Smooth muscle cell of bladder (primary cell): ENCODE data around the gene ALPL. TPM values are rescaled to one million over a fixed set of nuclear protein-coding genes. Genes with fewer than 3 reads are reported as not detected.

ENCODE experiments used
- total RNA-seq: library from RNA; depleted of rRNA; stranded (reverse); fragments of >200 nt; gene quantifications from 2 replicates; pipeline ENCODE4 v1.2.3, GENCODE V29; 2014

ALPL gene
- 1.1 and 1.5 TPM in 2 replicates for total RNA-seq

DNA sequence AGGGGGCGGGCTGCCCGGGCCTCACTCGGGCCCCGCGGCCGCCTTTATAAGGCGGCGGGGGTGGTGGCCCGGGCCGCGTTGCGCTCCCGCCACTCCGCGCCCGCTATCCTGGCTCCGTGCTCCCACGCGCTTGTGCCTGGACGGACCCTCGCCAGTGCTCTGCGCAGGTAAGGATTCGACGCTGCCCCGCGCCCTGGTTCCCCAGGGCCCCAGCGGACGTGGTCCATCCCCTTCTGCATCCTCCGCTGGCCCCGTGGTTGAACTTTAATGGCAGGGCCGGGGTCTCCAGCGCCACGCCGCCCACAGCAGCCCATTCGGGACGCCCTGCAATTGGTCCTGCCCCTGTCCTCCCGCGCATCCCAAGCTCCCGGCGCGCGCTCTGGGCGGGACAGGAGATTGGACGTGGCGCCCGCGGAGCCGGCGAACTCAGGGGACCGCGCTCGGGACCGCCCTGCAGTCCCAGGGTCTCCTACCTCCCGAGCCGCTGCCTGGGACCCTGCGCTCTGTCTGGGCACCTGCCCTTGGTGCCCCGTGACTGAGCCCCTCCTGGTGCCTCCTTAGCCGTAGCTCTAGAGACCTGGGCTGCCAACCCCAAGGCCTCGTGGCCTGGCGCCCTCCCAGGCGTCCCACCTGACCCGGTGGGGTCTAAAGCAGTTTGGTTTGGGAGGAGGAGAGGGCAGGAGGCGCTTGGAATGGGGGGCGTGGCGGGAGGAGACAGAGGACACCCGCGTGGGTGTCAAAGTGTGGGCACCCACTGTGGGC, at the start of gene ALPL:
Gene ALPL (plus strand): TSS at position 73 of the 762 bp plus-strand sequence. CDS start 44,659 bp downstream, outside the sequence.

Other genes with a start within 250 kb of the ALPL start
- 66.0 and 67.9 TPM in 2 replicates for gene ECE1, start 219.0 kb upstream of the ALPL start, total RNA-seq
- 30.0 and 115 TPM in 2 replicates for gene NBPF3, start 69.3 kb upstream of the ALPL start, total RNA-seq
- under 0.01 and 0.18 TPM in 2 replicates for gene RAP1GAP, start 159.9 kb downstream of the ALPL start, total RNA-seq